Cortex of kidney (tissue), 1 donor: ENCODE results near the gene IL4I1.

Experiments used
- DNase-seq: peaks from one replicate; lab custom pipeline; 2025; lab: John Stamatoyannopoulos, UW

The IL4I1 gene

DNA sequence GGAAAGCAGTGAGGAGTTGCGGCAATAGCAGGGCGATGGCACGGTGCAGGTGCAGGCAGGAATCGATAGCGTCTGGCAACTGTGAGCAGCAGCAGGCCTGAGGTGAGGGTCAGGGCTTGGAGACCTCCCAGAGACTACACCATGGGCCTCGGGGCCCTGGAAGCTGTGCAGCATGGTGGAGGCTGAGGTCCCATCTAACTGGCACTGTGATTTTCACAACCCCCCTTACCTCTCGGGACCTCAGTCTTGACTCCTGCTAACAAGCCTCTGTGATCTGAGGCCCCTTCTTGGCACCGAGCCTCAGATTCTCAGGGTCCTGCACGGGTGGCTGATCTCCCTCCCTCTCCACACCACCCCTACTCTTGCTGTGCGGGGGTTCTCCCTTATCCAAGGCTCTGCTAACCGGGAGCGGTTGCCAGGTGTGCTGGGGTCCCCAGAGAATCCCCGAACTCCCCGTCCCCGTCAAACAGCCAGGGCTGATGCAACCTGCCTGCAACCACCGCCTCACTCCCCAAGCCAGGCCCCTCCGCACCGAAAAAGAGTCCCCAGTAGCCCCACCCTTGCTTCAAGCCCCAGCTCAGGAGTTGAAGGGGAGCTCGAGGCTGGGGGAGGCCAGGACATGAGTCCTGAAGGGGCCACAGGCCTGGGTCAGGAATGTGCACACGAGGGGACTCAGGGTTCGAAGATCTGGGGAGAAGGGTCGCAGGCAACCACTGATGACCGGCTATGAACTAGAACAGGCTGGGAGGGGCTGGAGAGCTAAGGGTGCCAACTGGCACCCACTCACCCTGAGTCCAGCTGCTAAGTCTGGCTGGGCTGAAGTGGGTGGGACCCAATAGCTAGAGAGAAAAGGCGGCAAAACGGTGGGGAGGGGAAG lies 27.6 kb upstream of the IL4I1 start:
- DNase-seq = no peak

DNA sequence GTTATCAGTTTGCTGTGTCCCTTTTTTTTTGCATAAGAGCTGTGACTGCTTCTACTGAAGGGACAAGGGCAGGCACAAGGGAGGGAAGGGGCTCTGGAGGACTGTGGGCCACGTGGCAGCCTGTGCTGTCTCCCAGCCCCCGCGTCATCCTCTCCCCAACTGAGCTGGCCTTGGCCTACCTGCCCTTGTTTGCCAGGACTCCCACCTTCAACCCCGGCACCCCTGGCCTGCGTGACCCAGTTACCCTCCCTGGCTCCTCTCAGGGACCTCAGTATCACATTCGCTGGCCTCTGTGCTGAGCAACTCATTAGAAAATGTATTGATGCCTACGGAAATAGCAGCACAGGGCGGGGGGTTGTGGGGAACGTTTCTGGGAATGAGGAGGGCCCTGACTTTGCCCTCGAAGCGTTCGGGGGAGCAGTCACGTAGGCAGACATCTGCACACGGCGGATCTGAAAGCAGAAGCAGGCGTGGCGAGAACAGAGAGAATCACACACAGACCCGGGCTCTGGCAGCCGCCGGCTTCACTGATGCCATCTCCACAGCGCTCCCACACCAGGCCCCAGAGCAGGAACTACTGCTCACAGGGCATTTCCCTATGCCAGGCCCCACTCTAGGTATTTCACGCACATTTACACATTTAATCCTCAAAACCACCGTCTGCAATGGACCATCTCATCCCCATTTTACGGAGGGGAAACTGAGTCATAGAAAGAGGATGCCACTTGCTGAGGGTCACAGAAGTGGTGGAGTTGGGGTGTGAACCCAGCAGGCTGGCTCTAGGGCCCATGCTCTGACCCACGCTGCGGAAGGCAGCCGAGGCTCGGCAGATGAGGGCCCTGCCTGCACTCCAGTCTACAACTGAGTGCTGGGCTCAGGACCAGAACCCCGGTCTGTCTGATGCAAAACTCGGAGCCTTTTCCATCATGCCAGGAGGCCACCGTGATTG lies 26.6 kb upstream of the IL4I1 start:
- DNase-seq = no peak

DNA sequence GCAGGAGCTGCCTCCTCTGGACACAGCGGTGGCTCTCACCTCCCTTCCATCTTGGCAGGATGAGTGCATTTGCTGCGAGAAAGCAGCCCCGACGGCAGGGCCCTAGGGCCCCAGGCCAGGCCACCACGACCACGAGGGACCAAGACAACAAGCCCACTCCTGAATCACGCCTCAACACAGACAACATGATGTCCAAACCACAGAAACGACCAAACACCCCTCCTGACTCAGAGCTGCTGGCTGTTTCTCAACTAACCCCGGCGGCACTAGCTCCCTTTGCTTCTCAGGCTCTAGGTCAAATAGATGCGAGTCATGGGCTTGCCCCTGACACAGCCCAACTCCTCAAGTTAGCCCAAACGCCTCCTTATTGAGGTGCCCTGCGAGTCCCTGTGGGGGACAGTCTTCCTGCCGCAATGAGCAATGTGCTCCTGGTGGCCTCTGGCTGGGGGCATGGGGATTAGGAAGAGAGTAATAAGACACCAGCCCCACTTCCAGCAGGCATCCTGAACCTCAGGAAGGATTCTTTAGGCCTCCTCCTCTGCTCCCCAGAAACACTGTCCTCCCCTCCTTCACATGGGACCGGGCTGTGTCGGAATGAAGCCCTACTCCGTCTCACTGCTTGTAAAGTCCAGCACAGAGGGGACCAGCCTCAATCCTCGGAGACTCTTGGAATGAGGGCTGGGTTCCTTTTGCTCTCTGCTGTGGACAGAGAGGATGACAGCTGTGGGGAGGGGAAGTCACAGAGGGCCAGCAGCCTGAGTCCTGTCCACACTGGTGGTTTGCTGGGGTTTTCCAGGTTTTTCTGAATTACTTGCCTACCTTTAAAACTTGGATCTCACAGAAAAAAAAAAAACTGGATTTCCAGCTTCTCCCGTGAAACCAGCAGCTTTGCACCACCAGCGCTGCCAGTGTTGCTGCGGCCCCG lies 25.4 kb upstream of the IL4I1 start:
- DNase-seq = no peak

DNA sequence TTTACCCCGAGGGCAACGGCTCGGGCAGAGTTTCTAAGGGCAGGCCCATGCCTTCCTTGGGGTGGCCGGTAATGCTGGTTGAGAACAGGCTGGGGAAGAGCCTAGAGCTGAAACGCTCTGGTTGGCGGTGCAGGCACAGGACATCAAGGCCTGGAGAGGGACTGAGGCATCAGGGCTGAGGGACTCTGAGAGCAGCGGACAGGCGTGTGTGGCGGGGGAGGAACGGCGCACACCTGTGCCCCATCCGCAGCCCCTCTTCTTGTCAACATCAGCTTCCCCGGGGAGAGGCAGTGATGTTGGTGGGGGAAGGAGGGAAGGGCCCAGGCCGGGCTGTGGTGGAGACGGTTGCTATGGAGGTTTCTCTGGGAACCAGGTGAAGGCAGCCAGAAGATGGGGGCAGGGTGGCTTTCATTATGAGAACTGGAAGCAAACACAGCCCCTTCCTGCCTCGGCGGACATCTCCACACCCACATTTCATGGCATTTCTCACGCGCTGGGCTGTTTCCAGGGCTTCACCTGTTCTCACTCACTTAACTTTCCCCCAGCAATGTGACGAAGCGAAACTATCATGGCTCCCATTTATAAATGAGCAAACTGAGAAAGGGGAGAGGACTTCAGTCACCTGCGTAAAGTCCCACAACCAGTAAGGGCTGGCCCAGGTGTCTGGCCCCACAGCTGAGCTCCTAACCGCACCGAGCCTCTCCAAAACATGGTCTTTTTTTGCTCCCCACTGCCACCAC lies 24.1 kb upstream of the IL4I1 start:
- DNase-seq = no peak

DNA sequence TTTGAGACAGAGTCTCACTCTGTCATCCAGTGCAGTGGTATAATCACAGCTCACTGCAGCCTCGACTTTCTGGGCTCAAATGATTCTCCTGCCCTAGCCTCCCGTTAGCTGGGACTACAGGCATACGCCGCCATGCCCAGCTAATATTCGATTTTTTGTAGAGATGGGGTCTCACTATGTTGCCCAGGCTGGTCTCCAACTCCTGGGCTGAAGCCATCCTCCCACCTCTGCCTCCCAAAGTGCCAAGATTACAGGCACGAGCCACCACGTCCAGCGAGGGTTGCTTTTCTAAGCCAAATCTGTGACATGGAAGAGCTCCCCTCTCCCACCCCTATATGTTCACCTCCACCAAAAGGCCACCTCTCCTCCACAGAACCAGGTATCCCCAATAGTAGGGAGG lies 21.4 kb upstream of the IL4I1 start:
- DNase-seq = no peak

DNA sequence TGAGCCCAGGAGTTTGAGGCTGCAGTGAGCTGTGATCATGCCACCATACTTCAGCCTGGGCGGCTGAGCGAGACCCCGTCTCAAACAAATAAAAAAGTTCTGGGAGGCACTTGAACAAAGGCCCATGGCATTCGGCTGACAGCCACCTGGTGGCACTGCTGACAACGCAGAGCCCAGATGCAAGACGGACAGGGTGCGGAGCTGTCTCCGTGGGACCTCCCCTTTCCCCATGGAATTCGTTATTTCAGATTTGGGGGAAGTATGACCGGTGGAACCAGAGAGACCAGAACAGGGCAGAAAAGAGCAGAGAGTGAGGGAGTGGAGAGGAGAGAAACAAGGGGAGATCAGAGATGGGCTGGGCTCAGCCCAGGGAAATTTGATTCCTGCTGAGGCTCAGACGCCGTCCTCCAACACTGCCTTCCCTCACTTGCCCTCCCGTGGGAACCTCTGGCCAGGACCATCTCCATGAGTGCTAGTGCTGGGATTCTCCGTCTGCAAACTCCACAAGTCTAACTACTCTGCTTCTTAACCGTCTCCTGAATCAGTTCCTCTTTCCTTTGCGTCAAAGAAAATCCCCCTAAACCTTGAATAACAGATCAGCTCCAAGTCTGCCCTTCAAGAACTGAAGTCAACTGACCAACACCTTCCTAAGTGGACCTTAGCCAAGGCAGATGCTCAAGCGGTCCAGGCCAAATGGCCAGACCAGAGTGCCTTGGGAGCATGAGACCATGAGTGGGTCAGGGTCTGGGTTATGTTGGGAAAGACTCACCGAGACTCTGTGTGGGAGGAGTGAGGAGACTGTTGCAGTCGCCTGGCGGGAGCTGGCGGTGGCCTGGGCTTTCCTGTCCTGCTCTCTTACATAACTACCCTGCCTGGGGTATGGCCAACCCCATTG lies 20.4 kb upstream of the IL4I1 start:
- no peak for DNase-seq

DNA sequence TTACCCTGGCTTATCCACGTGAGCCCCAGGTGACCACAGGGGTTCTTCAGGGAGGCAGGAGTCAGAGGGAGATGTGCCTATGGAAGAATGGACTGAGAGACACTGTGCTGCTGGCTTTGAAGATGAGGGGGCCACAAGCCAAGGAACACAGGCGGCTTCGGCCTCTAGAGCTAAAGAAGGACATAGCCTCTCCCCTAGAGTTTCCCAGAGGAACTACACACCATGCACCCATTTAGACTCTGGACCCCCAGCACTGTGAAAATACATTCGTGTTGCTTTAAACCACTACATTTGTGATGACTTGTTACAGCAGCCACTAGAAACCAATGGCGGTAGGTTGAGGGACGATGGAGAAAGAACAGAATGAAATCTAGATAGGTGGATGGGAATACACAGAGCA lies 18.6 kb upstream of the IL4I1 start:
- no peak for DNase-seq

DNA sequence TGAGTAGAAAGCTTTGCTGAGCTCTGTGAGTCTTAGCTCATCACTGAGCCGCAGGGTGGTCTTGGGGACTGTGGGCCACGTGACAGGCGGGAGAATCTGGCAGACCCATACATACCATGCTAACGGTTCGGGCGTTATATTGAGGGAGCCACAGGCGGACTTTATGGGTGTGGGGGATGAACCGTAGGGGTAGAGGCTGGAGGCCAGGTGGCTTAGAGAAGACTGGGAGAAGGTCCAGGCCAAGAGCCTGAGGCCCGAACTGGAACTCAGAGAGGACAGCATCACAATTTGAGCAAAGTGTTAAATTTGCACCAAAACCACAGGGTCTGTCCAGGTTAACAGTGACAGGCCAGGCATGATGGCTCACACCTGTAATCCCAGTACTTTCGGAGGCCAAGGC lies 17.0 kb upstream of the IL4I1 start:
- no peak for DNase-seq

DNA sequence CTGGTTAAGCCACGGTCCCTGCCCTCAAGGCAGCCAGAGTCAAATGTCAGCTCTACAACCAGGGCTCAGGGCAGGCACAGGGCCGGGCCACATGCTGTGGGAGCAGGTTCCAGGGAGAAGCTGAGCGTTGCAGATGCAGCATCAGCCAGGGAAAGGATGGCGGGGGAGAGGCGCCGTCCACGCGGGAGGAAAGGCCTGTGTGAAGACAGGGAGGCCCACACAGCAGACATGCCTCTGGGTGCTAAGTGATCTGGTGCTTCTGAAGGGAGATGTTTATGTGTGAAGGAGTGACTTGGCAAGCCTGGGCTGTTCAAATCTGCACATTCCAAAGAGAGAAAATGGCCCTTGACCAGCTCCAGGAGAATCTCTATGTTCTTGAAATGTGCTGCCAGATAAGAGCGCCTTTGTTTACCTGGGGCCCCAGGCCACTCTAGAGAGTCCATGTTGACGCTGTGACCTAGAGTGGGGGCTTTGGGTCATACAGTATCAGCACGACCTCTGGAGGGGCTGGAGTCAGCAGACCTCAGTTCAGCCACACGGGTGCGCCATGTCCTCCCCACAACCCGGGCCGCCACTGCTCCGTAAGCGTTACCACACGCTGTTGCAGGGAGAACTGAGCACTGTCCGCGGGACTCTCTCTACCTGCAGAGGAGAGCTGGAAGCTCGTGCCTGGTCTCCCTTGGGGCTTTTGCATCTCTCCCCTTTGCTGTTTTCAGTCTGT lies 16.4 kb upstream of the IL4I1 start:
- no peak for DNase-seq

DNA sequence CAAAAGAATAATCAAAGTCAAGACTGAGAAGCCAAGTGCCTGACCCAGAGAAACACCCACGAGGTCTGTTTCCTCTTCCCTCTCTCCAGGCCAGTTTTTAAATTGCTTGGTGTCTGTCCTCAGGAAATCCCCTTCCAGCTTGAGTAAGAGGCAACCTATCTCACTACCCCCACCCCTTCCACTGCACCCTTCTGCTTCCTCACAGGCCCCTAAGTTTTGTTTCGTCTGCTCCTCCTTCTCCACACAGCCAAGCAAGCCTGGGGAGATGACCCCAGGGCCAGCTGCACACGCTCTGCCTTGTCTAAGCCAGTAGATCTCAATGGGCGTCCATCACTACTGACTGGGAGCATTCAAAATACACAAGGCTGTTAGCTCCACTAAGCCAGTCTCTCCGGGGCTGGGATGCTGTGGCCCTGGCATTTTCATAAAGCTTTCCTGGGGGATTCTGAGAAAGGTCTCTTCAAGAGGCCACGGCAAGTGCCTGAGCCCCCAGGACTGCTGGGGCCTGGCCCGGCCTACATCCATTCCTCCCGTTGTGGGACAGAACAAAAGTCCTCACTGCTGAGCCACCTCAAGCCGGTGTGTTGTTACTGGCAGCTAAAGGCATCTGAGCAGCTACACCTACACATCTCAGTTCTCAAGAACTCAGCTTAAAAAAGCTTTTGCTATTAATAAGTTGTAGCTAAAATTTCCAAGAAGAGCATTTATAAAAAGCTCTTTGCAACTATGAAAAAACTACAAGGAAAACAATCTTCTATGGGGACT lies 14.9 kb upstream of the IL4I1 start:
- DNase-seq = no peak

DNA sequence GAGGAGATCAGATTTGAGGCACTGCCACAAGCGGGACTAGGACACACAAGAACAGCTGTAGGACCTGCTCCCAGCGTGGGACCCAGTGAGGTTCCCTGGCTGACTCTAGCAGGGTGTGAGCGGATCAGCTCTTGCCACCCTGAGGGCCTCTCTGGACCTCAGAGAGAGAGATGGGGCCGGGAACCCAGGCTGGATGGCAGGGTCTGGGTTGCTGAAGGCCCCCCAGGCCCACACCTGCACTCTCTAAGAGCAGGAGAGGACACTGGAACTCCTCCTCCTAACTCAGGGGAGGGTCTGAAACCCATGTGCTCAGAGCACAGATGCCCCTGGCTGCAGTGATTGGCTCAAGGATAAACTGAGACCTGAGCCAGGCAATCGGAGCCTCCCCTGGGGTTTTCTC lies 13.5 kb upstream of the IL4I1 start:
- no peak for DNase-seq

DNA sequence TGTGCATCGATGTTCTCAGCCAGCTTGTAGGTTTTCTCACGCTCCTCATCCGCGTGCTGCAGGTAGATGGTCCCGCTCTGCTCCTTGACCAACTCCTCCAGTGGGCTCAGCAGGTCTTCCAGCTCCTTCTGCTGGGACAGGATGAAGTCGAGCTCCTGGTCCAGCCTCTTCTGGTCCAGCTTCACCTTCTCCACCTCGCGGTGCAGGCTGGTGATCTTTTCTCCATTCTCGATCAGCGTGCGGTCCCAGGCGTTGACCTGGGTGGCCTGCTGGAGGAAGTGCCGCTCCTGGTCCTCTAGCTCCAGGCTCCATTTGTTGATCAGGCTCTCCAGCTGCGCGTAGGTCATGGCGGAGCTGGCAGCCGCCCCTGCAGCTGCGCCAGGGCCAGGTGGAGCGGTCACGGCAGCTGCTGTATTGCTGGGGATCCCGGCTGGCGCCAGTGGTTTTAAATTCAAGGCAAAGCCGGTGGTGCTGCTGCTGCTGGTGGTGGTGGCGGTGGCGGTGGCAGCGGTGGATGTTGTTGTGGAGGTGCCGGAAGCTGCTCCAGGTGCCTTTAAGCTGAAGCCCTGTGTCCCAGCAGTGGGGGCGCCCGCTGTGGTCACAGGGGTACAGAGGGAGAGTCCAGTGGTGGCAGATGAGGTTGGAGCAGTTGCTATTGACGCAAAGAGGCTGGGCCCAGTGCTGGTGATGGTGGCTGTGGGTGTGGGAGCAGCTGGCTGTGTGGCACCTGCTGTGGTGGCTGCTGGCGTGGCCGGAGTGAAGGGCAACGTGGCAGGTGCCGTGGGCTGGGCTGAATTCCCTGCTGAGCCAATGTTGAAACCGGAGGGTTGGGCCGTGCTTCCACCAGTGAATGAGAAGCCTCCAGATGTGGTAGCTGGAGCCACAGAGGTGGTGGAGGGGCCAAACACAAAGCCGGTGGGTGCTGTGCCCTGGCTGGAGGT lies 12.1 kb upstream of the IL4I1 start:
- no peak for DNase-seq

DNA sequence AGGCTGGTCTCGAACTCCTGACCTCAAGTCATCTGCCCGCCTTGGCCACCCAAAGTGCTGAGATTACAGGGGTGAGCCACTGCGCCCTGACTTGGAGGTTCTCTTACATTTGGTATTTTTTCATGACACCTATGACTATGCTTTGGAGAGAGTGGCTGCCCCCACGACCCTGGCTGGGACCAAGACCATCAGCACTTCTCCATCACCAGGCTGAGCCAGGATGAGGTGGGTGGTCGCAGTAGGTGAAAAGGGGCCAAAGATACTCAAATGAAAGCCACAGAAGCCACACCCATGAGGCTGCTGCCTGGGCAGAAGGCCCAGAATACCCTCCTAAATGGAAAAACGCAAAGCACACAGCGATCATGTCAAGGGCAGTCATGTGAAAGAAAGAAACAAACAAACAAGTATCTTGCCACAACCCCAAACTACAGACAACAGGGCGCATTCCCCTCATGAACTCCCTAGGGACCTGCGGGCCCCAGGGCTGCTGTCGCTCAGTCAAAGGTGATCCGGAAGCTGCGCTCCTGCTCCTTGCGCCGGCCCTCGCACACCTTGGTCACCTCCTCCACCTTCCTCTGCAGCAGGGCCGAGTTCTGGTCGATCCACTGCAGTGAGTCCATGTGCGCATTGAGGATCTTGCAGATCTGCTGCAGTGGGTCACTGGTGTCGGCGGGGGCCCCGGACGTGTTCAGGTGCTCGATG lies 11.2 kb upstream of the IL4I1 start:
- no peak for DNase-seq

DNA sequence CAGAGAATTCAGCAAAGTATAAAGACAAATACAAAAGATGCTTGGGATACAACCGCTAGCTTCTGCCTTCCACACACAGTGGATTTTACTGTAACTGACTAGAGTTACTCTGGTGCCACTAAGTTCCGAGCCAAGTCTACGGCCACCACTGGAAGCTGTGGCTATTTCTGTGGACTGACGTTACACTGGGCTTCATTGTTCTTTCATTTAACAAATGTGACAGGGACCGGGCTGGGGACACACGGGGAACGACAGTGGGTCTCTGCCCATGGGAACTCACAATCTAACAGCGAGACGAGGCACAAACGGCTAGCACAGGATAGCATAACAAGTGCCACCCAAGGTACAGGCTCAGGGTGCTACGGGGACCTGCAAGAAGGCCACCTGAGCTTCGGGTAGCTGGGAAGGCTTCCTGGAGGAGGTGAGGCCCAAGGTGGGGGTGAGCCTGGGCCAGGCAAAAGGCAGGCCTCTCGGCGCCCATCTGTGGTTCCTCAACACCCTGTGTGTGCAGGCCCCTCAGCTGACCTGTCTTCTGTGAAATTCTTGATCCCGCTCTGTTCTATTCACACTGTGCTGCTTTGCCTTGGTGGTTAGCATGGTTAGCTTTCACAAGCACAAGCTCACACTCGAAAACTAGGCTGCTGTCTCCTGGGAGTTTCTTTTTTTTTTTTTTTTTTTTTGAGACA lies 10.3 kb upstream of the IL4I1 start:
- DNase-seq = no peak

DNA sequence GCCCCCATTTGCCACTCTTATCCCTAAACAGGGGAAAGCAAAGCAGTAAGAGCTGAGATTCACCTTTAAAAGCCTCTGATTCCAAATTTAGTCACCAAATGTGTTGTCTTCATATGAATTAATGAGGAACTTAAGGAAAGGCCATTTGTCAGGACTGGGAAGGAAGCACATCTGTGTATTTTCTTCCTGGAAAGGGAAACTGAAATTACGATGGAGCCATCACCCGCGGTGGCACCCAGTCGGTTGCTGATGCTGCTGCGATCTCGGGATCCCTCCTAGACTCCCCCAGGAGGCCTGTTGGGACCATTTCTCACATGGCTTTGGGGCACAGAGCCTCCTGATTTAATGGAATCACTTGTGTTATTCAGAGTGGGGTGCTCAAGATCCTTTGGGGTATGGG lies 7.4 kb upstream of the IL4I1 start:
- no peak for DNase-seq

DNA sequence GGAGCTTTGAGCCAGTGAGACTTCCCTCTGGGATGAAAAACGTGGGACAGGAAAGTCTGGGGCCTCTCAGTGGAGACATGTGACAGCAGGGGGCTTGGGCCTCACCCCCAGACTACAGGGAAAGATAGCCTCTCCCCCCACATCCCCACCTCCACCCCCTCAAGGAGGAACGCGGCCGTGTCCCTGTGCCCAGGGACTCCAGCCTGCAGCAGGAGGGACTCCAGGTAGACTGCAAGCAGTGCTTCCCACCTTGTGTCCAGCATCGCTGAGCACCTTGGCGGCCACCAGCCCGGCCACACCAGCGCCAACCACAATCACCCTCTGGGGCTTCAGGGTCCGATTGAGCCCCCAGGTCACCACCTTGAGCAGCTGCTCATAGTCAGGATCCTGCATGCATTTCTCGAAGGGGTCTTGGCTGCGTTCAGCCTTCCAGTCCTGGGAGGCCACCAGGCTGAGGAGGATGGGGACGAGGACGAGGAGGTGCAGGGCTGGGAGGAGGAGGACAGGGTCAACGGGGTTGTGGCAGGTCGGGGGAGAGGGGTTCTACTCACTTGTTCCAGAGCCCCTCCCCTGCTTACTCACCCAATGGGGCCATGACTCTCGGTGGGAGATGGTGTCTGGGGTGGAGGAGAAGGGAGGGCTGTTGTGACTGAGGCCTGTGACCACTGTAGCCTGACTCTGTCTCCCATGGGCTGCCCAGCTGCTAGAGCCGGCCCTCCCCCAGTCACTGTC lies 955 bp downstream of the IL4I1 start:
- DNase-seq = no peak
